PC-3 (cell line): ENCODE measurements around the gene PSME2.

Experiments
- CTCF ChIP-seq: fragments of 300-600 bp; sonication (generic); conservative IDR thresholded peaks from 2 replicates; pipeline ENCODE4 v1.5.1; 2017; ENCODE audit warnings: antibody characterized with exemption, low read depth, mild to moderate bottlenecking, low read length
- EZH2phosphoT487 ChIP-seq: fragments of 300-600 bp; sonication (generic); IDR thresholded peaks from 2 replicates; pipeline ENCODE4 v1.6.1; 2018; ENCODE audit warnings: mild to moderate bottlenecking, antibody characterized with exemption, low read length, borderline replicate concordance

GRCh38 chr14:24096545-24097181 is 49.7 kb downstream of the PSME2 start:
- TF ChIP-seq CTCF = no peak
- no peak for TF ChIP-seq EZH2phosphoT487
